GM12878 (cell line): Measurements from ENCODE around the gene TTC9C. TPM values are rescaled to one million over a fixed set of nuclear protein-coding genes. Genes with fewer than 3 reads are reported as not detected.

Experiments used
- ATAC-seq: fragments of 200-7000 bp; cut with Tn5 transposase; 3 replicates; pipeline ENCODE4 v1.9.1; 2020; ENCODE audit warnings: mild to moderate bottlenecking, moderate library complexity
- BruUV-seq: library from RNA; stranded (reverse); fragments of 400-500 nt; replicated peaks from 2 replicates; lab custom pipeline; 2021; lab: Mats Ljungman, UMichigan
- CTCF ChIA-PET: fragments of 300-600 bp; sonication (Branson Sonifier 250); formaldehyde crosslinking; extraction: SDS; loops from one replicate; lab custom pipeline; 2021; ENCODE audit warnings: inconsistent platforms; lab: Yijun Ruan, JAX
- POLR2A ChIA-PET: fragments of 350-600 bp; formaldehyde crosslinking; extraction: SDS; loops from one replicate; lab custom pipeline; 2021; ENCODE audit warnings: inconsistent platforms; lab: Charles Lee
- RAD21 ChIA-PET: fragments of 300-600 bp; sonication (Branson Sonifier 250); formaldehyde crosslinking; loops from one replicate; lab custom pipeline; 2023; ENCODE audit warnings: antibody characterized with exemption; ENCODE audit not compliant: unreplicated experiment; lab: Charles Lee
- SMC1A ChIA-PET: fragments of 300-600 bp; sonication (Branson Sonifier 250); formaldehyde crosslinking; loops from one replicate; lab custom pipeline; 2023; ENCODE audit not compliant: unreplicated experiment, uncharacterized antibody; lab: Charles Lee
- DNase-seq: peaks from one replicate; pipeline ENCODE4 v3.0.0-alpha.2; 2011; ENCODE audit warnings: low read depth, low spot score
- FAIRE-seq: peaks from 3 replicates; lab custom pipeline; 2011; peaks lifted over from hg19 to GRCh38; lab: Jason Lieb, UNC
- H2AFZ ChIP-seq: 2 replicates; pipeline ENCODE4 v1.6.0; 2011; ENCODE audit warnings: low read depth, low read length, control low read depth; ENCODE audit not compliant: control insufficient read depth
- H3K27ac ChIP-seq: 2 replicates; pipeline ENCODE4 v1.5.1; 2011; ENCODE audit warnings: control low read depth; ENCODE audit not compliant: control insufficient read depth, insufficient read depth
- H3K27me3 ChIP-seq, 2 experiments: replicated peaks in 1 of 2; 2 replicates each; pipeline versions ENCODE4 v1.6.0 to v1.6.1; 2011; ENCODE audit warnings: low read length in 1 of 2; ENCODE audit not compliant: control insufficient read depth in 2 of 2, insufficient read depth in 2 of 2
- H3K36me3 ChIP-seq, 2 experiments: 2 replicates each; pipeline ENCODE4 v1.5.1; 2011; ENCODE audit warnings: low read length in 1 of 2; ENCODE audit not compliant: control insufficient read depth in 2 of 2, insufficient read depth in 2 of 2
- H3K4me1 ChIP-seq: 2 replicates; pipeline ENCODE4 v1.6.1; 2011; ENCODE audit warnings: mild to moderate bottlenecking, low read length, moderate library complexity, mixed read lengths; ENCODE audit not compliant: control insufficient read depth, insufficient read depth
- H3K4me2 ChIP-seq: 2 replicates; pipeline ENCODE4 v1.6.0; 2011; ENCODE audit warnings: control low read depth; ENCODE audit not compliant: control insufficient read depth, insufficient read depth
- H3K4me3 ChIP-seq: fragments of 200-600 bp; sonication (generic); 2 replicates; pipeline ENCODE4 v1.5.1; 2016
- H3K79me2 ChIP-seq: 2 replicates; pipeline ENCODE4 v1.6.0; 2011; ENCODE audit warnings: low read length; ENCODE audit not compliant: control insufficient read depth, insufficient read depth
- H3K9ac ChIP-seq: 2 replicates; pipeline ENCODE4 v1.8.0; 2011; ENCODE audit warnings: low read length, control low read depth, mixed read lengths; ENCODE audit not compliant: control insufficient read depth, insufficient read depth
- H3K9me3 ChIP-seq: replicated peaks from 3 replicates; pipeline ENCODE4 v1.5.1; 2011; ENCODE audit warnings: mild to moderate bottlenecking, low read length; ENCODE audit not compliant: control insufficient read depth, insufficient read depth
- H4K20me1 ChIP-seq: 2 replicates; pipeline ENCODE4 v1.6.0; 2011; ENCODE audit not compliant: control insufficient read depth, insufficient read depth
- BHLHE40 ChIP-seq, 2 experiments: fragments of 450-650 bp in 1 of 2; IDR thresholded peaks; 2 replicates each; pipeline ENCODE4 v1.6.1; 2011 to 2017; ENCODE audit warnings: low read depth in 2 of 2, borderline replicate concordance in 1 of 2, improper control_type of control experiment in 1 of 2, low read length in 1 of 2, mild to moderate bottlenecking in 1 of 2
- FOXK2 ChIP-seq: fragments of 450-650 bp; IDR thresholded peaks from 2 replicates; pipeline ENCODE4 v1.6.1; 2017; ENCODE audit warnings: mild to moderate bottlenecking, moderate library complexity
- LARP7 ChIP-seq: fragments of 450-650 bp; IDR thresholded peaks from 2 replicates; pipeline ENCODE4 v1.6.1; 2017; ENCODE audit warnings: mild to moderate bottlenecking
- MTA2 ChIP-seq: fragments of 450-650 bp; IDR thresholded peaks from 2 replicates; pipeline ENCODE4 v1.6.1; 2016; ENCODE audit warnings: low read depth, mild to moderate bottlenecking, moderate library complexity
- YY1 ChIP-seq: IDR thresholded peaks from 2 replicates; pipeline ENCODE4 v1.6.1; 2011; ENCODE audit warnings: low read depth, mild to moderate bottlenecking, low read length
- WGBS: methylation state at CpG from one replicate; pipeline ENCODE4 v1.1.6; 2016; ENCODE audit warnings: low lambda C conversion rate; ENCODE audit not compliant: insufficient replicate concordance, insufficient coverage; ENCODE audit errors: missing lambda C conversion rate; 5-methylcytosine and 5-hydroxymethylcytosine counted together
- in situ Hi-C: fragments of 300-500 bp; cut with MboI; formaldehyde crosslinking; loops from 9 replicates; pipeline ENCODE4 v1.14.3; 2018; ENCODE audit warnings: mixed read lengths
- intact Hi-C: fragments of 100-400 bp; cut with micrococcal nuclease; formaldehyde crosslinking; loops from one replicate; pipeline ENCODE4 v1.14.2; 2022; ENCODE audit not compliant: unreplicated experiment
- polyA plus RNA-seq, 11 experiments: library from polyadenylated mRNA; depleted of rRNA in 4 of 11; unstranded in 6 of 11; stranded (reverse) in 5 of 11; fragments of >200 nt; fragmentation: Nextera tagmentation in 4 of 11; fragmentation: Illumina TruSeq in 1 of 11; extraction: Ambion mirVana in 4 of 11; extraction: Trizol in 1 of 11; gene quantifications; 1 replicate in 1 of 11; 2 replicates in 10 of 11; pipeline versions ENCODE4 v1.2.1 to v1.2.3, GENCODE V29; 2011 to 2016; ENCODE audit warnings: inconsistent platforms in 2 of 11, missing spikeins in 2 of 11, low read depth in 1 of 11
- total RNA-seq, 4 experiments: library from RNA; depleted of rRNA in 3 of 4; stranded (reverse); fragments of >200 nt in 3 of 4; fragmentation: Illumina TruSeq in 1 of 4; extraction: Trizol in 1 of 4; gene quantifications; 2 replicates each; pipeline versions ENCODE4 v1.2.1 to v1.2.3, GENCODE V29; 2013 to 2021
- TF ChIP-seq, protein P1 (sequence below): fragments of 450-650 bp; IDR thresholded peaks from 2 replicates; pipeline ENCODE4 v1.6.1; 2017; ENCODE audit warnings: antibody characterized with exemption, mild to moderate bottlenecking, moderate library complexity

Gene TTC9C
- total and polyA plus RNA-seq, 10 of the 15 experiments (the other 5 are each of a cell fraction or from before 2014, with no cell fraction given) = 42.0 to 72.3 (median 50.4) TPM

DNA sequence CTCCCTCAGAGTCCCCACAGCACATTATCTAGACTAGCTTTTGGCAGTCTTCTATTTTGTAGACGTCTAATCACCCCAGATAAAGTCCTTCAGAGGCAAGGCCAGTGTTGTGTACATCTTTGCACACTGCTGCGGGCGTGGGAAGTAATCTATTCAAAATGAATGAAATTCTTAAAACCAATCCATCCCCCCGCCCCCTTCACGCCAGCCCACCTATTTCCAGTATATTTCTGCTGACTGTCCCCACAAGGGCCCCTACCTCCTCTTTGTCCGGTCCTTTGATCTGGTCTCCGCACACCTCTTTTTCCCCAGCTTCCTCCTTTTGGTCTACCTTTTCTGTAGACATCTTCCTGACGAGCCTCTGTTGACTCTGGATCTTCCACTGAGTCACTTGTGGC, 21.4 kb upstream of the TTC9C start:
- Histone ChIP-seq H3K27me3 (no peaks in the 10 kb centered on the region), H3K9me3 (no peaks in the 10 kb centered on the region), H3K36me3 (peaks cover 12 to 14% of the 10 kb centered on the region in 2 experiments), H4K20me1 (no peaks in the 10 kb centered on the region), H3K9ac (no peak overlapping the region)
- no peak for DNase-seq
- RAD21 ChIA-PET = interaction anchor here (1.4 to 2.3 kb wide), 3 partner anchors 65 to 115 kb away, joined by 3 to 6 read pairs (median 6); partner anchors contain the start of genes EML3, TAF6L and TUT1
- in situ Hi-C loops = no loop called here
- TF ChIP-seq LARP7 = 0 out of 2 replicates have a peak, but pooled peaks have one; percentile 11
- no peak for TF ChIP-seq MTA2
- TF ChIP-seq, all 136 proteins: peak for 1
- no TSS peak for BruUV-seq
- no peak overlapping the region for H3K27ac ChIP-seq
- ChIA-PET CTCF (interaction anchor here (0.7 to 5.0 kb wide), 7 partner anchors 12 to 282 kb away, joined by 3 to 21 read pairs (median 3); partner anchors contain the start of genes HNRNPUL2 and UBXN1), SMC1A (interaction anchor here (1.3 to 2.5 kb wide), 3 partner anchors 21 to 115 kb away, joined by 4 to 9 read pairs (median 7); partner anchors contain the start of genes C11orf98, CSKMT, HNRNPUL2 and TTC9C), POLR2A (interaction anchor here (0.9 to 7.6 kb wide), 8 partner anchors 20 to 133 kb away, joined by 3 to 79 read pairs (median 7); partner anchors contain the start of genes C11orf98, CSKMT, EEF1G and HNRNPUL2)
- ATAC-seq (no peak), FAIRE-seq (no peak)
- intact Hi-C loops = loop anchor here (5.0 kb wide), 1 partner anchor 105 kb away; the partner anchor contains the start of gene MTA2
- H3K4me3 ChIP-seq = no peak overlapping the region
- H2AFZ ChIP-seq = peak overlapping the region; percentile 70
- peak overlapping the region; percentile 92 for H3K4me2 ChIP-seq
- no peaks in the 10 kb centered on the region for H3K79me2 ChIP-seq
- H3K4me1 ChIP-seq = peaks cover 29% of the 10 kb centered on the region
- 63% methylated on average over 8 of the region's 8 CpGs for WGBS

DNA sequence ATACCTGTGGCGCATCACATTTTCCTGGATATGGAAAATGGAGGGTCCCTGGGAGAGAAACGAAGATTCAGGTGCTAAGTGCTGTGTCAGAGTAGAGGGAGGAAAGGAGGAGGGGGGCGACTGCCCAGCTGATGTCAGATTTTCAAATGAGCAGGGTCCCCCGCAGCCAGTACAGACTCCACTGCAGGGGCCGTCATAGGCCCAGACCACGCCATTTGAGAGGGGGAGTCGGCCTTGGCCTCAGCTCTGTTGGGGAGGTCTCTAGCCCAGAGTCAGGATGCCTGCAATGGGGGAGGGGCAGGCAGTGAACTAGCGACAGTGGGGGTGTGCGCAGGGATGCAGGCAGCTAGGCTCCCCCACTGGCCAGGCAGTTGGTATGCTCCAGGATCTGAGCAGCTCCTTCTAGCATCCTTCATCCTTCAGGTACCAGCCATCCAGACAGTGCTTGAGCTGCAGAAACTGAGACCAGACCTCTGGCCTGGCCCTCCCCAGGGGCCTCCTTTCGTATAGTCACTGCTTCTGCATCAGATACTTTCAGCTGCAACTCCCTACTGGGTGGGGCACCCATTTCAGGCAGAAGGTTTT, 20.9 kb upstream of the TTC9C start, which contains the start of the genes BSCL2 and GNG3:
Gene BSCL2 (minus strand): TSS at position 148 of the 585 bp plus-strand sequence. CDS start 229 bp downstream, outside the sequence.
Gene GNG3 (plus strand): TSS at position 400 of the 585 bp plus-strand sequence. CDS start 620 bp downstream, outside the sequence.
- 97% methylated on average over 9 of the region's 10 CpGs for WGBS
- Histone ChIP-seq H3K27ac (peak within 1 kb of the TSS; percentile 88; the same call in 1 of the 2 replicates), H2AFZ (peak within 1 kb of the TSS; percentile 70), H3K9ac (peak within 1 kb of the TSS; percentile 90), H3K4me3 (peak within 1 kb of the TSS; percentile 83; the same call in 1 of the 2 replicates), H3K4me1 (peaks cover 29% of the 10 kb centered on the region), H3K79me2 (no peaks in the 10 kb centered on the region), H4K20me1 (no peaks in the 10 kb centered on the region), H3K36me3 (peaks cover 12 to 14% of the 10 kb centered on the region in 2 experiments), H3K9me3 (no peaks in the 10 kb centered on the region), H3K27me3 (no peaks in the 10 kb centered on the region), H3K4me2 (peak within 1 kb of the TSS; percentile 98)
- ChIA-PET POLR2A (interaction anchor here (1.2 to 7.6 kb wide), 5 partner anchors 20 to 116 kb away, joined by 7 to 79 read pairs (median 10); partner anchors contain the start of genes HNRNPUL2, MTA2, TAF6L and TTC9C), CTCF (interaction anchor here (0.7 to 5.0 kb wide), 6 partner anchors 13 to 283 kb away, joined by 3 to 21 read pairs (median 4); partner anchors contain the start of gene HNRNPUL2), RAD21 (interaction anchor here (0.6 to 2.3 kb wide), 3 partner anchors 20 to 67 kb away, joined by 3 to 6 read pairs (median 3); partner anchors contain the start of gene TAF6L), SMC1A (interaction anchor here (0.9 to 2.5 kb wide), 3 partner anchors 21 to 116 kb away, joined by 3 to 9 read pairs (median 7); partner anchors contain the start of genes HNRNPUL2, TTC9C and TUT1)
- ATAC-seq = no peak
- intact Hi-C loops = loop anchor here (5.0 kb wide), 1 partner anchor 105 kb away; the partner anchor contains the start of gene MTA2
- in situ Hi-C loops = no loop called here
- BruUV-seq = no TSS peak
- TF ChIP-seq FOXK2 = peak; percentile 62
- no peak for TF ChIP-seq YY1
- TF ChIP-seq, protein P1, sequence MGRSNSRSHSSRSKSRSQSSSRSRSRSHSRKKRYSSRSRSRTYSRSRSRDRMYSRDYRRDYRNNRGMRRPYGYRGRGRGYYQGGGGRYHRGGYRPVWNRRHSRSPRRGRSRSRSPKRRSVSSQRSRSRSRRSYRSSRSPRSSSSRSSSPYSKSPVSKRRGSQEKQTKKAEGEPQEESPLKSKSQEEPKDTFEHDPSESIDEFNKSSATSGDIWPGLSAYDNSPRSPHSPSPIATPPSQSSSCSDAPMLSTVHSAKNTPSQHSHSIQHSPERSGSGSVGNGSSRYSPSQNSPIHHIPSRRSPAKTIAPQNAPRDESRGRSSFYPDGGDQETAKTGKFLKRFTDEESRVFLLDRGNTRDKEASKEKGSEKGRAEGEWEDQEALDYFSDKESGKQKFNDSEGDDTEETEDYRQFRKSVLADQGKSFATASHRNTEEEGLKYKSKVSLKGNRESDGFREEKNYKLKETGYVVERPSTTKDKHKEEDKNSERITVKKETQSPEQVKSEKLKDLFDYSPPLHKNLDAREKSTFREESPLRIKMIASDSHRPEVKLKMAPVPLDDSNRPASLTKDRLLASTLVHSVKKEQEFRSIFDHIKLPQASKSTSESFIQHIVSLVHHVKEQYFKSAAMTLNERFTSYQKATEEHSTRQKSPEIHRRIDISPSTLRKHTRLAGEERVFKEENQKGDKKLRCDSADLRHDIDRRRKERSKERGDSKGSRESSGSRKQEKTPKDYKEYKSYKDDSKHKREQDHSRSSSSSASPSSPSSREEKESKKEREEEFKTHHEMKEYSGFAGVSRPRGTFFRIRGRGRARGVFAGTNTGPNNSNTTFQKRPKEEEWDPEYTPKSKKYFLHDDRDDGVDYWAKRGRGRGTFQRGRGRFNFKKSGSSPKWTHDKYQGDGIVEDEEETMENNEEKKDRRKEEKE = 0 out of 2 replicates have a peak, but pooled peaks have one; percentile 24
- peak in 1 of 2 experiments; percentile 36; a peak in 1 of 4 replicates for TF ChIP-seq BHLHE40 (IDR thresholded peaks at IDR 0.05; ENCODE audit: borderline replicate concordance in 1 of 2, low read depth in 2 of 2, low read length in 1 of 2)
- DNase-seq = no peak
- FAIRE-seq = no peak
